ENCODE measurements around the gene PATL1.

PATL1 gene

DNA sequence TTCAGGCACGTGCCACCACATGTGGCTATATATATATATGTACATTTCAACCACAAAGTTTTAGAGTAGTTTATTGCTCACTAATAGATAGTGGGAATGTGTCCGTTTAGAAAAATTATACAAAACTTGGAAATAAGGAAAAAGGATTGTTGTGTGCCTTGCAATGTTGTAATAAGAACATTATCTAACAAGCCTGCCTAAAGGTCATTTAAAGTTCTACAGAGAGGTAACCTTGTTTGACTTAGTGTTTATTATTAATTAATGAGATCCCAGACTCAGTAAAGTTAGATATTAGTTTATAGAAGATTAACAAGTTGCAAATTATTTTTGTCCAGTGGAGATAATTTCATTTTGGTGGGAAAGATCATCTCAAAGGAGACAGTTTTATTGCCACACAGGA, 5.5 kb upstream of the PATL1 start:
- no peak for DNase-seq (ENCODE audit: insufficient read length, low spot score)
- TF ChIP-seq TAF1 (IDR thresholded peaks at IDR 0.05; ENCODE audit: low read depth, low read length): no peak
- TF ChIP-seq PAX5 (IDR thresholded peaks at IDR 0.05; ENCODE audit: insufficient read depth, low read length, severe bottlenecking): no peak
- TF ChIP-seq POLR2AphosphoS5 (IDR thresholded peaks at IDR 0.05; ENCODE audit: low read depth, low read length): no peak
- no peak for TF ChIP-seq SPI1 (IDR thresholded peaks at IDR 0.05; ENCODE audit: low read depth, low read length)
- TF ChIP-seq POLR2A (IDR thresholded peaks at IDR 0.05; ENCODE audit: low read depth, low read length): no peak
- TF ChIP-seq POU2F2 (IDR thresholded peaks at IDR 0.05; ENCODE audit: low read depth, low read length): no peak
- no peak for FAIRE-seq

DNA sequence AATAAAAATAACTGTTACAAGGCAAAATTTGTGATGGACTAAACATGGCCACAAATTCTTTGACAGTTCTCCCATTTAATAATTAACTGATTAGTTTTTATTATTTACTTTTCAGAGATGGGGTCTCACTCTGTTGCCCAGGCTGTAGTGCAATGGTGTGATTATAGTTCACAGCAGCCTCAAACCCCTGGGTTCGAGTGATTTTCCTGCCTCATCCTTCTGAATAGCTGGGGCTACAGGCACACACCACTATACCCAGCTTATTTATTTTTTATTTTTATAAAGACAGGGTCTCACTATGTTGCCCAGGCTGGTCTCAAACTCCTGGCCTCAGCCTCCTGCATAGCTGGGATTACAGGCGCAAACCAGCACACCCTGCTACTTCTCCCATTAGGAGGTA, 4.5 kb upstream of the PATL1 start:
- DNase-seq (ENCODE audit: insufficient read length, low spot score) (no peak), FAIRE-seq (no peak)
- TF ChIP-seq POLR2A (IDR thresholded peaks at IDR 0.05; ENCODE audit: low read depth, low read length) (no peak), POLR2AphosphoS5 (IDR thresholded peaks at IDR 0.05; ENCODE audit: low read depth, low read length) (no peak), SPI1 (IDR thresholded peaks at IDR 0.05; ENCODE audit: low read depth, low read length) (no peak), TAF1 (IDR thresholded peaks at IDR 0.05; ENCODE audit: low read depth, low read length) (no peak), POU2F2 (IDR thresholded peaks at IDR 0.05; ENCODE audit: low read depth, low read length) (no peak), PAX5 (IDR thresholded peaks at IDR 0.05; ENCODE audit: insufficient read depth, low read length, severe bottlenecking) (no peak)

DNA sequence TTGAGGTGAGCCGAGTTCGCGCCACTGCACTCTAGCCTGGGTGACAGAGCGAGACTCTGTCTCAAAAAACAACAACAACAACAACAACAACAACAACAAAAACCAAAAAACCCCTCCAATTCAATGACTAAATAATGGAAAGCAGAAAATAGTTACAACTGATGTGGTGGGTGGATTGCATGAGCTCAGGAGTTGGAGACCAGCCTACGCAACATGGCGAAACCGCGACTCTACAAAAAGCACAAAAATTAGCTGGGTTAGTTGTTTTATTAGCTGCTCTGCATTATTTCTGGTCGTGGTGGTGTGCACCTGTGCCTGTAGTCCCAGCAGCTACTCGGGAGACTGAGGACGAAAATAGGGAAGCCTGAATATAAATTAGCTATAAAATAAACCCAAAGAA, 2.6 kb upstream of the PATL1 start:
- DNase-seq (ENCODE audit: insufficient read length, low spot score) (no peak), FAIRE-seq (no peak)
- no peak for TF ChIP-seq PAX5 (IDR thresholded peaks at IDR 0.05; ENCODE audit: insufficient read depth, low read length, severe bottlenecking)
- no peak for TF ChIP-seq POLR2AphosphoS5 (IDR thresholded peaks at IDR 0.05; ENCODE audit: low read depth, low read length)
- no peak for TF ChIP-seq POU2F2 (IDR thresholded peaks at IDR 0.05; ENCODE audit: low read depth, low read length)
- no peak for TF ChIP-seq POLR2A (IDR thresholded peaks at IDR 0.05; ENCODE audit: low read depth, low read length)
- no peak for TF ChIP-seq TAF1 (IDR thresholded peaks at IDR 0.05; ENCODE audit: low read depth, low read length)
- TF ChIP-seq SPI1 (IDR thresholded peaks at IDR 0.05; ENCODE audit: low read depth, low read length): no peak

DNA sequence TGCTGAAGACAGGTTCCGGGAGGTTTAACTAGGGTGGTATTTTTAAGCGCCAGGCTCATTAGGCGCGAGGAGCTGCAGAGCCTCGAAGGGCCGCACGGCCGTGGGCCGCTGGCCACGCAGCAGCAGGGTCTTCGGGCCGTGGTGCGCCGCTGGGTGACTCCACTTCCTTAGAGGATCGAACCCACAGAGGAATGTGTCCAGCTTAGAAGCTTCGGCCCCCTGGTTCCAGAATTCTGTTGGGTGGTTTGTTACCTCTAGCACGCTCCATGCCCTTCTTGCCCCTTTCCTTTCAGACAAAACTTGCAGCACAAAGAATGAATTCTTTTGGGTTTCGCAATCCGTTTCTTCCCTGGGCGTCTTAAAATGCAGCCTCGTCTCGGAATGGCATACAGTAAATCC, 773 bp upstream of the PATL1 start:
- TF ChIP-seq POLR2AphosphoS5 (IDR thresholded peaks at IDR 0.05; ENCODE audit: low read depth, low read length): 0 out of 2 replicates have a peak, but pooled peaks have one; percentile 10
- no peak for TF ChIP-seq SPI1 (IDR thresholded peaks at IDR 0.05; ENCODE audit: low read depth, low read length)
- TF ChIP-seq TAF1 (IDR thresholded peaks at IDR 0.05; ENCODE audit: low read depth, low read length): no peak
- DNase-seq (ENCODE audit: insufficient read length, low spot score) (no peak), FAIRE-seq (peak; percentile 71)

DNA sequence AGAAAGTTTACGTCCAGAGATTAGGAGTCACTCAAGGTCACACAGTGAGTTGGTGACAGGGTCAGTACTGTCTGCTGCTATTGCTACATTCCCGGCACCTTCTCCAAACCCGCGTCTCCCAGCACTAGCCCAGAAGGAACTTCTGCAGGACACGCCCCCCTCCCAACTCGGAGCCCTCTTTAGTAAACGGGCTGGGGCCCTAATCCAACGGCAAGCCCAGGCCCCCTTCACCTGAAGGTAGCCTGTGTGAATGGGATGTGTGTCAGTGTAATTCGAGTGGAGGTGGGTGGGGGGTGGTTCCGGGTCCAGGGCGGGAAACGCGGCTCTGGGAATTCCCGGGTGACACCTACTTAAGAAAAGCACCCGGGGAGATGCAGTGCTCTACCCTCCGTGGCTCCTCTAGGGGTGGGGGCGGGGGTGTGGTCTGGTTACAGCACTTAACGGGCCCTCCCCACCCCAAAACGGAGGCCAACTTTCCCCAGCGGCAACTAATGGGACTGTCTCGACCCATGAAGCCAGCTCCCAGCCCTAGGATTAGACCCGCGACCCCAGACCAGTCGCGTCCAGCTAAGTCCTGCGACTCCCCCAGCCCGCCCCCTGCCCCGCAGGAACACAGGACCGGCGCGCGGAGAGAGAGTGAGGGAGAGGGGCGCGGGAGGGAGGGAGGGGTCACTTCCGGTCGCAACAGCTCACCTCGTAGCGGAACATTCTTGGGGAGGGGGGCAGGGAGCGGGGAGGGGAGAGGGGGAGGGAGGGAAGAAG, 468 bp downstream of the PATL1 start:
- FAIRE-seq (peak; percentile 68), DNase-seq (ENCODE audit: insufficient read length, low spot score) (peak; percentile 49)
- TF ChIP-seq POLR2A (IDR thresholded peaks at IDR 0.05; ENCODE audit: low read depth, low read length): 0 out of 2 replicates have a peak, but pooled peaks have one; percentile 11
- no peak for TF ChIP-seq PAX5 (IDR thresholded peaks at IDR 0.05; ENCODE audit: insufficient read depth, low read length, severe bottlenecking)
- TF ChIP-seq SPI1 (IDR thresholded peaks at IDR 0.05; ENCODE audit: low read depth, low read length): no peak

DNA sequence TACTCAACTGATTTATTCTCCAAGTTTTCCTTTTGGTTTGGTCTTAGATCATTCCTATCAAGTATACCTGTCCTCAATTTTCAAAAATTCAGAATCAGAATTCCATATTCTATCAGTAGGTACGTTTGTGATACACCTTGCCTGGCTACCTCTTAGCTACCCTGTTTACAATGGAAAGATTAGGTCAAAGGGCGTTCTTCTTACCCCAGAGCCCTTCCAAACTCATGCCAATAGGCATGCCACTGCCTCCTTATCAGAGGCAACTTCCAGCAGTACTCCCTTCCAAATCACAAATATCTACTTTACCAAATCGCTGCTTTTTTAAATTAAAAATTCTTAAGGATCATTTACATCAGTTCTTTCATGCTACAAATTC, 1.0 kb downstream of the PATL1 start:
- DNase-seq (ENCODE audit: insufficient read length, low spot score) (no peak), FAIRE-seq (no peak)
- TF ChIP-seq TAF1 (IDR thresholded peaks at IDR 0.05; ENCODE audit: low read depth, low read length) (no peak), SPI1 (IDR thresholded peaks at IDR 0.05; ENCODE audit: low read depth, low read length) (no peak), POLR2A (IDR thresholded peaks at IDR 0.05; ENCODE audit: low read depth, low read length) (0 out of 2 replicates have a peak, but pooled peaks have one; percentile 2), PAX5 (IDR thresholded peaks at IDR 0.05; ENCODE audit: insufficient read depth, low read length, severe bottlenecking) (no peak), POU2F2 (IDR thresholded peaks at IDR 0.05; ENCODE audit: low read depth, low read length) (no peak), POLR2AphosphoS5 (IDR thresholded peaks at IDR 0.05; ENCODE audit: low read depth, low read length) (no peak)

DNA sequence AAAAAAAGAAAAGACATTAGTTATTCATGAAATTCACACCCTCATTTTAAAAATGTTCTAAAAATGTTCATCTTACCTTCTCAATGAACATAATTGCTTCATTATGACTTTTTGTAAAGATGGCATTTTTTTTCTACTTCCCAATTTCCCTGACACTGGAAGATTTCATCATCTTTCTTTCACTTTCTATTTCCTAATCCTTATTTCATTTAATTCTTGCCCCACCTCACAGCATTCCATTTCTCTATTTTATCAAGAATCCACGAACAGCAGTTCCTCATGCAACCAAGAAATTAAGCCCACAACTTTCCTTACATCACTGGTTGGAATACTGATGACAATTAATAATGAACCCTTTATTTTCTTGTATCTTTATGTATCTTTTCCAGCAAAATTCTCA, 1.9 kb downstream of the PATL1 start:
- no peak for DNase-seq (ENCODE audit: insufficient read length, low spot score)
- TF ChIP-seq TAF1 (IDR thresholded peaks at IDR 0.05; ENCODE audit: low read depth, low read length) (no peak), POLR2A (IDR thresholded peaks at IDR 0.05; ENCODE audit: low read depth, low read length) (no peak), POU2F2 (IDR thresholded peaks at IDR 0.05; ENCODE audit: low read depth, low read length) (no peak), PAX5 (IDR thresholded peaks at IDR 0.05; ENCODE audit: insufficient read depth, low read length, severe bottlenecking) (no peak), SPI1 (IDR thresholded peaks at IDR 0.05; ENCODE audit: low read depth, low read length) (no peak), POLR2AphosphoS5 (IDR thresholded peaks at IDR 0.05; ENCODE audit: low read depth, low read length) (no peak)
- no peak for FAIRE-seq

DNA sequence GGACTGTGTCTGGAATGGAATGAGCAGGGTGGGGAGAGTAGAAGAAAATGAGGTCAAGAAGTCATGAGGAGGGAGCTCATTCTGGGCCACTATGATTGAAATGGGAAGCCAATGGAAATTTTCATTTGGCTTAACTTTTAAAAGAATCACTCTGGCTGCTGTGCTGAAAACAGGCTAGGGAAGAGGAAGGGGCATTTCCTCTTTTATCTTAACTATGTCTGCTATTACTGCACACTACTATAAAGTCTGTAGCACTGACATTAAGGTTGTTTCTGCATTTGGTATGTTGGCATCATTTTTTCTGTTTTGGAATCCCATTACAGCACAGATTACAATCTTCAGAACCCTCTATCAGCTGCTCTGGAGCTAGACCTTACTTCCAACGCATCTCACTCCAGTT, 8.2 kb downstream of the PATL1 start:
- DNase-seq (ENCODE audit: insufficient read length, low spot score): no peak
- peak; percentile 75 for TF ChIP-seq SPI1 (IDR thresholded peaks at IDR 0.05; ENCODE audit: low read depth, low read length)
- TF ChIP-seq POU2F2 (IDR thresholded peaks at IDR 0.05; ENCODE audit: low read depth, low read length): no peak
- no peak for FAIRE-seq

DNA sequence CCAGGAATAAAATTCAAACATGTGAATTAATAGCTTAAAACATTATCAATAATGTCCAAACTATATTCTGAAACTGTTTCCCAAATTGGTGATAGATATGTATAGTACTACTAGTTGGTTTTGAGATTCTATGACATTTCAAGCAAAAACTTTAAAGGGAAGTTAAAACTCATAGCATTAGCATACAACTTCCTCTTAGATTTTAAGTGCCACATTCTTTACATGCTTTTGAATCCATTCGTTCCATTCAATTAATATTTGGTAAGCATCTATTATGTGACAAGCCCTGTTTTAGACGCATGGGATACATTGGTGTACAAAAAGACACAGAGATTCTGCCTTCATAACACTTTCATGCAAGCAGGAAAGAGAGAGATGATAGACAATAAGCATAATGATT, 8.9 kb downstream of the PATL1 start:
- DNase-seq (ENCODE audit: insufficient read length, low spot score) (no peak), FAIRE-seq (no peak)
- TF ChIP-seq POLR2A (IDR thresholded peaks at IDR 0.05; ENCODE audit: low read depth, low read length): no peak
- TF ChIP-seq SPI1 (IDR thresholded peaks at IDR 0.05; ENCODE audit: low read depth, low read length): no peak
- no peak for TF ChIP-seq TAF1 (IDR thresholded peaks at IDR 0.05; ENCODE audit: low read depth, low read length)
- no peak for TF ChIP-seq PAX5 (IDR thresholded peaks at IDR 0.05; ENCODE audit: insufficient read depth, low read length, severe bottlenecking)
- TF ChIP-seq POLR2AphosphoS5 (IDR thresholded peaks at IDR 0.05; ENCODE audit: low read depth, low read length): no peak
- TF ChIP-seq POU2F2 (IDR thresholded peaks at IDR 0.05; ENCODE audit: low read depth, low read length): no peak

DNA sequence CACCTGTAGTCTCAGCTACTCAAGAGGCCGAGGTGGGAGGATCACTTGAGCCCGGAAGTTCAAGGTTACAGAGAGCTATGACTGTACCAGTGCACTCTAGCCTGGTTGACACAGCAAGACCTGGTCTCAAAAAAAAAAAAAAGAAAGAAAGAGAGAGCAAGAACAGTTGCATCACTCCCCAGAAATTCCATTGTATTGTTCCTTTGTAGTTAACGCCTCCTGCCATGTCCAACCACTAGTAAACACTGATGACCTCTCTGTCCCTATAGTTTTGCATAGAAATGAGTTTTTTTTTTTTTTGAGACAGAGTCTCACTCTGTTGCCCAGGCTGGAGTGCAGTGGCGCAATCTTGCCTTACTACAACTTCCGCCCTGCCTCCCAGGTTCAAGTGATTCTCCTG, 10.8 kb downstream of the PATL1 start:
- DNase-seq (ENCODE audit: insufficient read length, low spot score) (no peak), FAIRE-seq (no peak)
- no peak for TF ChIP-seq POU2F2 (IDR thresholded peaks at IDR 0.05; ENCODE audit: low read depth, low read length)
- no peak for TF ChIP-seq POLR2AphosphoS5 (IDR thresholded peaks at IDR 0.05; ENCODE audit: low read depth, low read length)
- no peak for TF ChIP-seq POLR2A (IDR thresholded peaks at IDR 0.05; ENCODE audit: low read depth, low read length)
- no peak for TF ChIP-seq TAF1 (IDR thresholded peaks at IDR 0.05; ENCODE audit: low read depth, low read length)
- no peak for TF ChIP-seq PAX5 (IDR thresholded peaks at IDR 0.05; ENCODE audit: insufficient read depth, low read length, severe bottlenecking)
- TF ChIP-seq SPI1 (IDR thresholded peaks at IDR 0.05; ENCODE audit: low read depth, low read length): no peak
